HepG2 (cell line): ENCODE measurements around the gene ANKHD1. TPM values are rescaled to one million over a fixed set of nuclear protein-coding genes. Genes with fewer than 3 reads are reported as not detected.

ENCODE experiments used
- ADNP ChIP-seq: sonication (generic); formaldehyde crosslinking; IDR thresholded peaks from 2 replicates; pipeline ENCODE4 v1.4.0; 2020; ENCODE audit warnings: missing genetic modification reagents
- AHDC1 ChIP-seq: sonication (generic); formaldehyde crosslinking; IDR thresholded peaks from 2 replicates; pipeline ENCODE4 v1.5.1; 2020; ENCODE audit warnings: mild to moderate bottlenecking, missing genetic modification reagents, borderline replicate concordance
- FOSL2 ChIP-seq: sonication (generic); formaldehyde crosslinking; IDR thresholded peaks from 2 replicates; pipeline ENCODE4 v1.4.0; 2020; ENCODE audit warnings: missing genetic modification reagents
- HNRNPLL ChIP-seq: fragments of 200-400 bp; formaldehyde crosslinking; IDR thresholded peaks from 2 replicates; pipeline ENCODE4 v1.6.1; 2017; ENCODE audit warnings: mild to moderate bottlenecking, low read depth, low read length; ENCODE audit not compliant: poor library complexity, severe bottlenecking
- MATR3 ChIP-seq: sonication (generic); formaldehyde crosslinking; IDR thresholded peaks from 2 replicates; pipeline ENCODE4 v1.4.0; 2020; ENCODE audit warnings: missing genetic modification reagents
- MED8 ChIP-seq: sonication (generic); formaldehyde crosslinking; IDR thresholded peaks from 2 replicates; pipeline ENCODE4 v1.8.1; 2023; ENCODE audit warnings: mild to moderate bottlenecking, missing genetic modification reagents; ENCODE audit not compliant: insufficient replicate concordance
- RBFOX2 ChIP-seq: fragments of 200-400 bp; formaldehyde crosslinking; IDR thresholded peaks from 2 replicates; pipeline ENCODE4 v1.6.1; 2017; ENCODE audit warnings: low read depth, mild to moderate bottlenecking, low read length
- RNF219 ChIP-seq: sonication (generic); formaldehyde crosslinking; IDR thresholded peaks from 2 replicates; pipeline ENCODE4 v1.5.0; 2020; ENCODE audit warnings: mild to moderate bottlenecking, missing genetic modification reagents
- TFDP1 ChIP-seq: IDR thresholded peaks from 2 replicates; pipeline ENCODE4 v1.6.1; 2016; ENCODE audit warnings: missing compliant biosample characterization, missing genetic modification reagents, borderline replicate concordance
- ZBTB7A ChIP-seq: sonication (generic); formaldehyde crosslinking; IDR thresholded peaks from 2 replicates; pipeline ENCODE4 v1.8.0; 2022; ENCODE audit warnings: mild to moderate bottlenecking, missing genetic modification reagents
- ZHX1 ChIP-seq: sonication (generic); formaldehyde crosslinking; IDR thresholded peaks from 2 replicates; pipeline ENCODE4 v1.8.1; 2022; ENCODE audit warnings: low read depth, mild to moderate bottlenecking, missing genetic modification reagents
- ZNF180 ChIP-seq: sonication (generic); formaldehyde crosslinking; IDR thresholded peaks from 2 replicates; pipeline ENCODE4 v1.4.0; 2020; ENCODE audit warnings: low read depth, missing genetic modification reagents, borderline replicate concordance
- ZNF530 ChIP-seq: sonication (generic); formaldehyde crosslinking; IDR thresholded peaks from 2 replicates; pipeline ENCODE4 v1.5.0; 2020; ENCODE audit warnings: low read depth, mild to moderate bottlenecking, missing genetic modification reagents
- ZSCAN5A ChIP-seq: sonication (generic); formaldehyde crosslinking; IDR thresholded peaks from 2 replicates; pipeline ENCODE4 v1.8.0; 2022; ENCODE audit warnings: mild to moderate bottlenecking, missing genetic modification reagents, borderline replicate concordance
- polyA plus RNA-seq, 8 experiments: library from polyadenylated mRNA; depleted of rRNA in 3 of 8; stranded (reverse) in 7 of 8; unstranded in 1 of 8; fragments of >200 nt; fragmentation: Illumina TruSeq in 4 of 8; extraction: Trizol in 4 of 8; gene quantifications; 2 replicates each; pipeline versions ENCODE4 v1.2.1 to v1.2.3, GENCODE V29; 2011 to 2016; ENCODE audit warnings: low read depth in 4 of 8, missing spikeins in 1 of 8, mixed read lengths in 1 of 8; ENCODE audit not compliant: insufficient read depth in 1 of 8
- total RNA-seq, 5 experiments: library from RNA; depleted of rRNA; stranded (reverse); fragments of >200 nt; fragmentation: Illumina TruSeq; extraction: Trizol; gene quantifications; 2 replicates each; pipeline ENCODE4 v1.2.3, GENCODE V29; 2016; ENCODE audit warnings: low read depth in 1 of 5

ANKHD1 gene
- total and polyA plus RNA-seq, 2 of the 13 experiments (the other 11 are each of a cell fraction or from before 2014, with no cell fraction given): 69.9 to 82.0 TPM

GRCh38 chr5:140400730-140401361, 787 bp upstream of the ANKHD1 start (continued):
- TF ChIP-seq AHDC1 (CRISPR knock-in tag): 0 out of 2 replicates have a peak, but pooled peaks have one; percentile 35
- peak; percentile 84 for TF ChIP-seq RBFOX2
- TF ChIP-seq TFDP1 (CRISPR knock-in tag): peak; percentile 65; the same call in 1 of the 2 replicates
- no peak for TF ChIP-seq ADNP (CRISPR knock-in tag)
- 0 out of 2 replicates have a peak, but pooled peaks have one; percentile 20 for TF ChIP-seq FOSL2 (CRISPR knock-in tag)
- no peak for TF ChIP-seq ZNF180 (CRISPR knock-in tag)
- TF ChIP-seq ZBTB7A (CRISPR knock-in tag): peak; percentile 72; the same call in 1 of the 2 replicates
- no peak for TF ChIP-seq ZSCAN5A (CRISPR knock-in tag)
- no peak for TF ChIP-seq RNF219 (CRISPR knock-in tag)
- TF ChIP-seq ZNF530: 0 out of 2 replicates have a peak, but pooled peaks have one; percentile 9
- TF ChIP-seq MED8 (CRISPR knock-in tag): peak; percentile 66
- no peak; the same call in none of the 2 replicates for TF ChIP-seq ZHX1 (CRISPR knock-in tag)
- peak; percentile 78 for TF ChIP-seq HNRNPLL
- TF ChIP-seq MATR3: no peak
